ENCODE data around the gene FSHR. TPM values are rescaled to one million over a fixed set of nuclear protein-coding genes. Genes with fewer than 3 reads are reported as not detected.

The FSHR gene
- total and polyA plus RNA-seq, 2 experiments from 2014 or later = not detected

DNA sequence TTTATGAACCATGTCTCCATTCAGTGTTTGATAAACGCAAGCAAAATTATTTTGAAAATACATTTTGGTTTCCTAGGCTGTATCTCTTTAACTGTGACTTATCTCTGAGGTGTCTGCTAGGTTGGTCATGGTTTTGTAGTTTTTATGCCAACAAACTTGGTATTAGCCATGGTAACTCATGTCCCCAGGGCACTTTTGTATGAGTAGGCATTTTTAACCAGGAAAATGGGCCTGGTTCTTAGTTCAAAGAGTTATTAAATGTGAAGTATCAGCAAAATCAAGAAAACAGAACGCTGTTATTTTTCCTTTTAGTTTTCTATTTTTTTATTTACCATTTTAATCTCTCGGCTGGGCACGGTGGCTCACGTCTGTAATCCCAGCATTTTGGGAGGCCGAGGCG is 219.5 kb downstream of the FSHR start:
- Histone ChIP-seq H3K79me2 (replicated peaks; ENCODE audit: insufficient read depth) (no peaks in the 10 kb centered on the region), H2AFZ (no peak overlapping the region), H3K9me2 (ENCODE audit: insufficient read depth) (no peaks in the 10 kb centered on the region), H3K36me3 (ENCODE audit: insufficient read depth) (no peaks in the 10 kb centered on the region), H3K27ac (ENCODE audit: low read depth) (no peak overlapping the region), H3K4me2 (no peak overlapping the region), H4K20me1 (replicated peaks; ENCODE audit: insufficient read depth) (no peaks in the 10 kb centered on the region), H3K4me1 (ENCODE audit: insufficient read depth) (no peaks in the 10 kb centered on the region), H3F3A (replicated peaks; ENCODE audit: low read depth) (no peaks in the 10 kb centered on the region), H3K4me3 (no peak overlapping the region), H3K27me3 (ENCODE audit: insufficient read depth) (no peaks in the 10 kb centered on the region)
- no peak overlapping the region for H3K4me3 Mint-ChIP-seq
- TF ChIP-seq ZNF331 (CRISPR knock-in tag; IDR thresholded peaks at IDR 0.05; ENCODE audit: low read depth) = no peak
- TF ChIP-seq JUNB (IDR thresholded peaks at IDR 0.05; ENCODE audit: unreplicated experiment) = no peak
- TF ChIP-seq POLR2AphosphoS5 (IDR thresholded peaks at IDR 0.05; ENCODE audit: low read depth) = no peak
- TF ChIP-seq CREB1 (CRISPR knock-in tag; IDR thresholded peaks at IDR 0.05; ENCODE audit: low read depth) = no peak
- TF ChIP-seq STAT1 (IDR thresholded peaks at IDR 0.05; ENCODE audit: unreplicated experiment) = no peak
- TF ChIP-seq ZNF114 (CRISPR knock-in tag; IDR thresholded peaks at IDR 0.05) = no peak
- TF ChIP-seq, protein P1, sequence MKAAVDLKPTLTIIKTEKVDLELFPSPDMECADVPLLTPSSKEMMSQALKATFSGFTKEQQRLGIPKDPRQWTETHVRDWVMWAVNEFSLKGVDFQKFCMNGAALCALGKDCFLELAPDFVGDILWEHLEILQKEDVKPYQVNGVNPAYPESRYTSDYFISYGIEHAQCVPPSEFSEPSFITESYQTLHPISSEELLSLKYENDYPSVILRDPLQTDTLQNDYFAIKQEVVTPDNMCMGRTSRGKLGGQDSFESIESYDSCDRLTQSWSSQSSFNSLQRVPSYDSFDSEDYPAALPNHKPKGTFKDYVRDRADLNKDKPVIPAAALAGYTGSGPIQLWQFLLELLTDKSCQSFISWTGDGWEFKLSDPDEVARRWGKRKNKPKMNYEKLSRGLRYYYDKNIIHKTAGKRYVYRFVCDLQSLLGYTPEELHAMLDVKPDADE (IDR thresholded peaks at IDR 0.05) = no peak
- TF ChIP-seq REST (IDR thresholded peaks at IDR 0.05; ENCODE audit: unreplicated experiment) = no peak
- no peak for TF ChIP-seq CTCF (conservative IDR thresholded peaks at IDR 0.05; ENCODE audit: low read depth in 2 of 2)
- TF ChIP-seq, protein P2, sequence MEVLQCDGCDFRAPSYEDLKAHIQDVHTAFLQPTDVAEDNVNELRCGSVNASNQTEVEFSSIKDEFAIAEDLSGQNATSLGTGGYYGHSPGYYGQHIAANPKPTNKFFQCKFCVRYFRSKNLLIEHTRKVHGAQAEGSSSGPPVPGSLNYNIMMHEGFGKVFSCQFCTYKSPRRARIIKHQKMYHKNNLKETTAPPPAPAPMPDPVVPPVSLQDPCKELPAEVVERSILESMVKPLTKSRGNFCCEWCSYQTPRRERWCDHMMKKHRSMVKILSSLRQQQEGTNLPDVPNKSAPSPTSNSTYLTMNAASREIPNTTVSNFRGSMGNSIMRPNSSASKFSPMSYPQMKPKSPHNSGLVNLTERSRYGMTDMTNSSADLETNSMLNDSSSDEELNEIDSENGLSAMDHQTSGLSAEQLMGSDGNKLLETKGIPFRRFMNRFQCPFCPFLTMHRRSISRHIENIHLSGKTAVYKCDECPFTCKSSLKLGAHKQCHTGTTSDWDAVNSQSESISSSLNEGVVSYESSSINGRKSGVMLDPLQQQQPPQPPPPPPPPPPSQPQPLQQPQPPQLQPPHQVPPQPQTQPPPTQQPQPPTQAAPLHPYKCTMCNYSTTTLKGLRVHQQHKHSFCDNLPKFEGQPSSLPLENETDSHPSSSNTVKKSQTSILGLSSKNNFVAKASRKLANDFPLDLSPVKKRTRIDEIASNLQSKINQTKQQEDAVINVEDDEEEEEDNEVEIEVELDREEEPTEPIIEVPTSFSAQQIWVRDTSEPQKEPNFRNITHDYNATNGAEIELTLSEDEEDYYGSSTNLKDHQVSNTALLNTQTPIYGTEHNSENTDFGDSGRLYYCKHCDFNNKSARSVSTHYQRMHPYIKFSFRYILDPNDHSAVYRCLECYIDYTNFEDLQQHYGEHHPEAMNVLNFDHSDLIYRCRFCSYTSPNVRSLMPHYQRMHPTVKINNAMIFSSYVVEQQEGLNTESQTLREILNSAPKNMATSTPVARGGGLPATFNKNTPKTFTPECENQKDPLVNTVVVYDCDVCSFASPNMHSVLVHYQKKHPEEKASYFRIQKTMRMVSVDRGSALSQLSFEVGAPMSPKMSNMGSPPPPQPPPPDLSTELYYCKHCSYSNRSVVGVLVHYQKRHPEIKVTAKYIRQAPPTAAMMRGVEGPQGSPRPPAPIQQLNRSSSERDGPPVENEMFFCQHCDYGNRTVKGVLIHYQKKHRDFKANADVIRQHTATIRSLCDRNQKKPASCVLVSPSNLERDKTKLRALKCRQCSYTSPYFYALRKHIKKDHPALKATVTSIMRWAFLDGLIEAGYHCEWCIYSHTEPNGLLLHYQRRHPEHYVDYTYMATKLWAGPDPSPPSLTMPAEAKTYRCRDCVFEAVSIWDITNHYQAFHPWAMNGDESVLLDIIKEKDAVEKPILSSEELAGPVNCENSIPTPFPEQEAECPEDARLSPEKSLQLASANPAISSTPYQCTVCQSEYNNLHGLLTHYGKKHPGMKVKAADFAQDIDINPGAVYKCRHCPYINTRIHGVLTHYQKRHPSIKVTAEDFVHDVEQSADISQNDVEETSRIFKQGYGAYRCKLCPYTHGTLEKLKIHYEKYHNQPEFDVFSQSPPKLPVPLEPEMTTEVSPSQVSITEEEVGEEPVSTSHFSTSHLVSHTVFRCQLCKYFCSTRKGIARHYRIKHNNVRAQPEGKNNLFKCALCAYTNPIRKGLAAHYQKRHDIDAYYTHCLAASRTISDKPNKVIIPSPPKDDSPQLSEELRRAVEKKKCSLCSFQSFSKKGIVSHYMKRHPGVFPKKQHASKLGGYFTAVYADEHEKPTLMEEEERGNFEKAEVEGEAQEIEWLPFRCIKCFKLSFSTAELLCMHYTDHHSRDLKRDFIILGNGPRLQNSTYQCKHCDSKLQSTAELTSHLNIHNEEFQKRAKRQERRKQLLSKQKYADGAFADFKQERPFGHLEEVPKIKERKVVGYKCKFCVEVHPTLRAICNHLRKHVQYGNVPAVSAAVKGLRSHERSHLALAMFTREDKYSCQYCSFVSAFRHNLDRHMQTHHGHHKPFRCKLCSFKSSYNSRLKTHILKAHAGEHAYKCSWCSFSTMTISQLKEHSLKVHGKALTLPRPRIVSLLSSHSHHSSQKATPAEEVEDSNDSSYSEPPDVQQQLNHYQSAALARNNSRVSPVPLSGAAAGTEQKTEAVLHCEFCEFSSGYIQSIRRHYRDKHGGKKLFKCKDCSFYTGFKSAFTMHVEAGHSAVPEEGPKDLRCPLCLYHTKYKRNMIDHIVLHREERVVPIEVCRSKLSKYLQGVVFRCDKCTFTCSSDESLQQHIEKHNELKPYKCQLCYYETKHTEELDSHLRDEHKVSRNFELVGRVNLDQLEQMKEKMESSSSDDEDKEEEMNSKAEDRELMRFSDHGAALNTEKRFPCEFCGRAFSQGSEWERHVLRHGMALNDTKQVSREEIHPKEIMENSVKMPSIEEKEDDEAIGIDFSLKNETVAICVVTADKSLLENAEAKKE (CRISPR knock-in tag; IDR thresholded peaks at IDR 0.05) = no peak
- DNase-seq (ENCODE audit: low spot score) (no peak), ATAC-seq (no peak)
- H3K27me3 Mint-ChIP-seq (ENCODE audit: insufficient read depth, low read depth, poor library complexity) = no peaks in the 10 kb centered on the region
- no peaks in the 10 kb centered on the region; the same call in 2 of the 3 replicates for H3K9me3 Mint-ChIP-seq
- H3K27ac Mint-ChIP-seq = no peak overlapping the region
- peaks cover 4% of the 10 kb centered on the region; the same call in 1 of the 3 replicates for H3K4me1 Mint-ChIP-seq
- no peaks in the 10 kb centered on the region for H3K36me3 Mint-ChIP-seq (ENCODE audit: low read depth)
